HG02943 (cell line): ENCODE results near the gene CD2AP.
"Not testable (repeated sequence)": the region's sequence is repeated elsewhere in the genome, so short reads cannot be mapped to it uniquely, and the experiment has no call there.

Experiments
- ATAC-seq: cut with Tn5 transposase; IDR thresholded peaks from one replicate; pipeline ENCODE4 v1.9.1; 2021; ENCODE audit warnings: mild to moderate bottlenecking, low read depth, moderate library complexity; ENCODE audit not compliant: unreplicated experiment

CD2AP gene

DNA sequence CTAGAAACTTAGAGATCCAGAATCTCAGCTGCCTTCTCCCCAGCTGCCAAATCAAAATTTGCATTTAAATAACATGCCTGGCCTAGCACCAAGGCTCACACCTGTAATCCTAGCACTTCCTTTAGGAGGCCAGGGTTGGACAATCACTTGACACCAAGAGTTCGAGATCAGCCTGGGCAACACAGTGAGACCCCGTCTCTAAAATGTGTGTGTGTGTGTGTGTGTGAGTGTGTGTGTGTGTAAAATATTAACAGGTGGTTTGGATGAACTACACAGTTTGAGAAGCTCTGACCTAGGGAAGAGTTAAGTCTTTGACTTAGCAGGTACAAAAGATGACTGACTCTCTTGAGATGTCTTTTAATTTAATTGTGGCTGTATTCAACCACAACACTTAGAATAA is 20.2 kb upstream of the CD2AP start:
- no peak for ATAC-seq

DNA sequence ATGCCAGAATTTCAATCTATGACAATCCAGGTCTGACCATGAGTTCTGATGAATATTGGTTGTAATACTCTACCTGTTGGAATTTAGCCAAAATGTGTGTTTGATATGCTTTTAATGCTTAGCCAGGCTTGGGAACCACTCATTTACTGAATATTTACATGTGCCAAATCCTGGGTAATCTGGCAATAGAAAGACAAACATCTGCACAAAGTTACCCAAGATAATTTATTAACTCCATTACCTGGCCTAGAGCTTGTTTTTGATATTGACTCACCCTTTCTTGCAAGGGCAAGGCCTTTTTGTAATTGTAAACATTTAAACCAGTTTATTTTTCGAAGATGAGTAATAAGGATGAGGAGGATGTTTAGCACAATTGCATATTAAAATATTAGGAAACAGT is 13.5 kb upstream of the CD2AP start:
- no peak for ATAC-seq

- no peak for ATAC-seq
Measured at GRCh38 chr6:47465117-47465516, 12.5 kb upstream of the CD2AP start.

GRCh38 chr6:47471911-47472310 is 5.7 kb upstream of the CD2AP start:
- ATAC-seq: no peak

DNA sequence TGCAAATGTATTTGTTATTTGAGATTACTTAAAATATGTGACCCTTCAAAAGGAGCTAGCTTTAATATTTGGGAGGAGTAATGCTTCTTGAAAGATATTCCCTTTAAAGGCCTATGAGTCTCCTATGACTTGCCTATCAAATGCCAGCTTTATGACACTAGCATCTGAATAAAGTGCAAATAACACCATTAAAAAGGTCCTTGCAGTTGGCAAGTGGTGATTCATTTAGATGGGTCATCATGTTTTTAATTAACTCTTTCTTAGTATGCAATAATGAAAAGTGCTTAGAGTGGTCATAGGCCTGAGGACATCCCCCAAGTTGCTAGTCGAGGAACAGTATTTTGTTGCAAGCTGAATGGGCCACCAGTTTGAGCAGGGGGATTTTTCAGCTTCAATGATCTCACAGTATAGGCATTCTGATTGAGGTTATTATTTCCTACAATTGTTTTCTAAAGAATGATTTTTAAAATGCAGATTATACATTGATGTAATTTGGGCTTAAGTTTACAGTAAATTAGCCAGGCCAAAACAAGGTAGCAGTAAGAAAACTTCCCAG is 3.7 kb upstream of the CD2AP start:
- ATAC-seq: no peak

DNA sequence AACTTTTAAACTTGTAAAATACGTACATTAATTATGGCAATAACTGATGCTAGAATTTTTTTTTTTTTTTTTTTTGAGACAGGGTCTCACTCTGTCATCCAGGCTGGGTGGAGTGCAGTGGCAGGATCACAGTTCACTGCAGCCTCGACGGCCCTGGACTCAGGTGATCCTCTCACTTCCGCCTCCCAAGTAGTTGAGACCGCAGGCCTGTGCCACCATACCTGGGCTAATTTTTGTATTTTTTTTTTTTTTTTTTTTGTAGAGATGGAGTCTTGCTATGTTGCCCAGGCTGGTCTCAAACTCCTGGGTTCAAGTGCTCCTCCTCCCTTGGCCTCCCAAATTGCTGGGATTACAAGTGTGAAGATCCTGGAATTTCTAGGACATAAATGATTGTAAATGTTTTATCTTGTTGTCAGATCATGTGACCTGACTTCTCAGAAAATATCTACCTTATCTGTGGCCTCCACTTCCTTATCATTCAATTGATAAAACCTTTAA is 2.2 kb upstream of the CD2AP start:
- no peak for ATAC-seq

DNA sequence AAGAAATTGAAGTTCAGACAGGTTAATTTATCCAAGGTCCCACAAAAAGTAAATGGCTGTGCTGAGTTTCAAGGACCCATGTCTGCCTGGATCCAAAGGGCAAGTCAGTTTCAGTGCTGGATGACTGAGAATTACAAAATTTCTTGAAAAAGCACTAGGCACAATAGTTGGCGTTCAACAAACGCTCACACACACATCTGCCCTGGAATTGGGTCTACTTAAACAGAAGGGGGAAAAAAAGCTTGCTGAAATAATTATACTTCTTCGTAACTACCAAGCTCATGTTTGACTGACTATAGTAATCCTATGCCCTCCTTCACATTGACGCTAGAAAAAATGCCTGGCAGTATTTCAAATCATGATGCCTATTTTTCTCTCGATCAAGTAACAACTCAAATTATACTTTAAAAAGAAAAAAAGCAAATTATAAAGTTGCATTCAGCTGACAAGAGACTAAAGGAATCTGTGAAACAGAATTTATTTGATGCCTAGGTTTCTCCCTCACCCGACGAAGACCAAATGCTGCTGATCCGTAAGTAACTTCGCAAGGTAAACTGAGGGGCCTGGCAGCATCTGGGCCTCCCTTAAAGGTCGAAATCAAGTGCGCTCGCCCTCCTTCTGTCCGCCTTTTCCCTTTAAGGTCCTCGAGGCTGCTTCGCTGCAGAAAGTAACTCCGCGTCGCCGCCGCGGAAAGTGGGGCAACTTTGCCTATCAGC is 650 bp upstream of the CD2AP start:
- ATAC-seq: no peak

DNA sequence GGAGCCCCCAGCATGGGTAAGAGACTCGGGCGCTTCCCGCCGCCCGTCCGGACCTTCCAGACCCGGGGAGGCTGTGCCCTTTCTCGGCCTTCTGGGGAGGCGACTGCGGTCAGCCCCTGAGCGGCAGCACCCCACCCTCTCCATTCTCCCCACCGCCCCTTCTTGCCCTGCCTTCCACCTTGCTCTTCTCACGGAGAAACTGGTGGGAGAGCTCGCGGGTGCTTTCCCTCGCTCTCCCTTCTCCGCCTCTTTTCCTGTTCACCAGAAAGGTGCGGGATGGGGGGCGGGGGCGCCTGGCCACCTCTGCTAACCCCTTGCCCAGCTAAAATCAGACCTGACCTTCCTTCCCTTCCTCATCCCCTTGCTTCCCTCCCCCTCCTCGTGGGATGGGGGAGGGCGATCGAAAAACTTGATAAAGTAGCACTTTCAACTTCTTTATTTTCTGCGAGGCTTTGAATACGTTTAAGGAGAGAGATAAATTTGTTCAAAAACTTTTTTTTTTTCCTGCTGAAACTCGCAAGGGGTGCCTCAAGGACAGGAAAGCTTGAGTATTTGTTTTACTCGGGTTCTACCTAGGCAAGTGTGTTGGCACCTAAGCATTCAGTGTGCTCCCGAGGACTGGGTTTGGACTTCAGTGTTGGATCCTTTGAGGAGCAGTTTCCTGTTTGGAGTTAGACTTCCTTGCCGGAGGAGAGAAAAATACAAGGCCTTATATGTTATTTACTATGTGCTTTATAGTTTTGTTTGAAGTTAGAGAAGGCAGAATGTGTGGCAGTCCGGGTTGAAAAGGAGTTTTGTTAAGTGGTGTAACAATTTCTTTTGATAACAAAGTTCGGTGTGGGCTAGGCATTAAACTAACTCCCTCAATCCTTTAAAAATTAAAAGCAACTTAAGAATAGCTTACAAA is 897 bp downstream of the CD2AP start:
- ATAC-seq: peak; percentile 11

- no peak for ATAC-seq
Measured at GRCh38 chr6:47479140-47479508, 1.5 kb downstream of the CD2AP start.

DNA sequence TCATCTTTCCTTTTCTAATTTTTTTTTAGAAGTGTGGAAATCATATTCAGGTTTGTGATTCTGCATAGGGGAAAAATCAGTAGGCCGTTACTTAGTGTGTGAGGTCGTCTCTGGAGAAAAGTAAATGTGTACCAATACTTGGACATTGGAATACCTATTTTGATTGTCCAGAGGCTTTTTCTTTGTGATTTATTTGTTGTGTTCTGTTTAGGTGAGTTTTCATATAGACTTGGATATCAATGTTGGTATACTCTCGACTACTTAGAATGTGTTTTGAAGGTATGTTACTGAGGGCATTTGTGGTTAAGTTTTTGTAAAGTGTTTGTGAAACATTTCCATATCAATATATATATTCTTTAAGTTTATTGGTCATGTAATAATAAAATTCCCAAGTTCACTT is 2.3 kb downstream of the CD2AP start:
- ATAC-seq: no peak

GRCh38 chr6:47481213-47481612 is 3.6 kb downstream of the CD2AP start:
- ATAC-seq: not testable (repeated sequence)

GRCh38 chr6:47481806-47482205 is 4.2 kb downstream of the CD2AP start:
- no peak for ATAC-seq

- no peak for ATAC-seq
Measured at GRCh38 chr6:47483516-47483852, 5.9 kb downstream of the CD2AP start.

DNA sequence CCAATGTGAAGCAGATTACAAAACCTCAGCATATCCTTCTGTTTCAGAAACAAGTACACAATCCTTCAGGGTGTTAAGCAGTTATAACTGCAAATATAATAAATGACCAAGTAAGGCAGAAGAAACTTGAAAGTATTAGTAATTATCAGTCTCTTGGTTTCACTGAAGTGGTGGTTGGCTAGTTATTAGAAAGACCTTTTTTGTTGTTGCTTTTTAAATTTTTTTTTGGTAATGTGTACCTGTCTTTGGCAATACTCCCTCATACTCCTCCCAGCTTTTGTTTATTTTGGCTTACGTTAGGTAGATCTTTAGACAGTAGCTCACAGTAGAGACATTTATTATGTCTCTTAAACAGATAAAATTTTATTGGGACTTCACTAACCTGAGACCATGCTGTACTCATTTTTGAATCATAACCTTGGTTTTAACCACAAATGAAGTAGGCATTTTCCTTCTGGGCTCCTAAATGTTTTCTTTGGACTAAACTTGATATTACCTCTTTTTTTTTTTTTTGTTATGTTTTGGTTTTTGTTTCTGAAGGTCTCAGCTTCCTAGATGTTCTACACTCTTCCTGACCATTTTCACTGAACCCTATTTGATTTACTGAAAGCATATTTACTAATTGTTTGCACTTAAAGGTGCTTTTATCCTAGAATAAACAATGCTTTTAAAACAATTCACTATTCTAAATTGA is 6.4 kb downstream of the CD2AP start:
- peak; percentile 60 for ATAC-seq

DNA sequence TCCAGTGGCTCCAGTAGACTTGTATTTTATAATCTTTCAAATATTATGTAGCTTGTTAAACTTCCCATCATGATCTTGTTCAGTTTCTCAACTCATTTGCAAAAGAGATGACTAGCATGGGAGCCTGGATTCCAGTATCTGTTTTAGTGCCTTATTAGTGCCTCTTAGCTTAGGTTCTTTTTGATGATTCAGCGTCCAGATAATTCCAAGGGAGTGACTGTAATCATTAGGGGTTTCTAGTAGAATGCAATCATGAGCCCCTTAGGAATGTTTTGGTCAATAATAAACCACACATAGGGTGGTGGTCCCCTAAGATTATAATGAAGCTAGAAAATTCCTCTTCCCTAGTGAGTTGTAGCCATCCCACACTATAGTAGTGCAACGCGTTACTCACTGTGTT is 7.0 kb downstream of the CD2AP start:
- ATAC-seq: no peak

DNA sequence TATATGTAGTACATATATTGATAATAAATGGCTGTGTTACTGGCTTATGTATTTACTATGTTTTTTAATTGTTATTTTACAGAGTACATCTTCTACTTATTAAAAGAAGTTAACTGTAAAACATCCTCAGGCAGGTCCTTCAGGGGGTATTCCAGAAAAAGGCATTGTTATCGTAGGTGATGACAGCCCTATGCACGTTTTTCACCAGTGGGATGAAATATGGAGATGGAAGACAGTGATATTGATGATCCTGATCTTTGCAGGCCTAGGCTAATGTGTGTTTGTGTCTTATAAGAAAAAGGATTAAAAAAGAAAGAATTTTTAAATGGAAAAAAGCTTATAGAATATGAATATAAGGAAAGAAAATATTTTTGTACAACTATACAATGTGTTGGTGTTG is 7.5 kb downstream of the CD2AP start:
- ATAC-seq: no peak

GRCh38 chr6:47485491-47486135 is 8.0 kb downstream of the CD2AP start:
- ATAC-seq: no peak

DNA sequence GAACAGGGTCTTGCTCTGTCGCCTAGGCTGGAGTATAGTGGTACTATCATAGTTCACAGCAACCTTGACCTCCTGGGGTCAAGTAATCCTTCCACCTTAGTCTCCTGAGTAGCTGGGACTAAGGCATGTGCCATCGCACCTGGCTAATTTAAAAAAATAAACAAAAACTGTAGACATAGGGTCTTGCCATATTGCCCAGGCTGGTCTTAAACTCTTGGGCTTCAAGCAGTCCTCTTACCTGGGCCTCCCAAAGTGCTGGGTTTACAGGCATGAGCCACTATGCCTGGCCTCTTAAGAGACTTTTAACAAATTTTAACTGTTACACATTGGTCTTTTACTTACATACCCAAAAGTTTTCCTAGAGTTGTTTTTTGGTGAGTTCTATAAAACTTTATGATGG is 12.4 kb downstream of the CD2AP start:
- ATAC-seq: no peak

DNA sequence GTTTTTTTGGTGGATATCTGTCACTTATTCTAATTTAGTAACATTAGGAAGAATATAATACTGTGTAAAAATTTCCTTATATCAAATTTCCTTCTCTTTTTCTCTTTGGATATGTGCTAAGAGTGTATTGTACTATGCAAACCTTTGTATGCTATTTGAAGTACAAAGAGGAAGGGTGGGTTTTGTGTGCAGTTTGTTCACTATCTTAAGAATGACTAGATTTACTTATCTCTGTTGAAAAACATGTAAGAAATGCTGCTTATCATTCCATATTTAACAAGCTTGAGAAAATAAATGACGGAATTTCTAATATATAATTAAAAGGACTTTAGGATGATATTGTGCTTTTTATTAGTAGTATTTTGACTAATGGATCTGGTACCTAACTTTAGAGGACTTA is 13.1 kb downstream of the CD2AP start:
- ATAC-seq: no peak

DNA sequence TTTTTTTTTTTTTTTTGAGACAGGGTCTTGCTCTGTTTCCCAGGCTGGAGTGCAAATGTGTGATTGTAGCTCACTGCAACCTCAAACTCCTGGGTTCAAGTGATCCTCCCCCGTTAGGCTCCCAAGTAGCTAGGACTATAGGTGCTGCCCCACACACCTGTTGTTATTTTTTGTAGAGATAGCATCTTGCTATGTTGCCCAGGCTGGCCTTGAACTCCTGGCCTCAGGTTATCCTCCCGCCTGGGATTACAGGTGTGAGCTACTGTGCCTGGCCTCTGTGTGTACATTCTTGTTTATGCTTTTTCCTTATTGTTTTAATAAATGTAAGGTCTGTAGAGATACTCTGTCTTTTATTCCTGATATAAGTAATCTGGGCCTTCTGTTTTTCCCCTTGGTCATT is 14.8 kb downstream of the CD2AP start:
- ATAC-seq: no peak

GRCh38 chr6:47495207-47495606 is 17.6 kb downstream of the CD2AP start:
- no peak for ATAC-seq
